ENCODE measurements around the gene MED12L. TPM values are rescaled to one million over a fixed set of nuclear protein-coding genes. Genes with fewer than 3 reads are reported as not detected.
"Not testable (repeated sequence)": the region's sequence is repeated elsewhere in the genome, so short reads cannot be mapped to it uniquely, and the experiment has no call there.

The MED12L gene
- total RNA-seq (1 to 10 TPM in 1 of 4 donors, under 1 TPM in 3; 0.65 to 1.2 (median 0.77) TPM), polyA plus RNA-seq (0.25 TPM)
- long read RNA-seq, donor 1 = 0 reads
- long read RNA-seq, donor 2 = 0 reads
- long read RNA-seq, donor 3 = 0 reads
- long read RNA-seq, donor 4 = 0 reads

- WGBS = under 1% methylated on average over 84 of the region's 84 CpGs
- no peaks in the 10 kb centered on the region for H3K4me1 ChIP-seq (ENCODE audit: control insufficient read depth, insufficient read depth, low read length)
- H3K4me3 ChIP-seq (ENCODE audit: low read length) = peak within 1 kb of the TSS; percentile 93
- no peaks in the 10 kb centered on the region for H3K9me3 ChIP-seq (ENCODE audit: control insufficient read depth, low read length)
- intact Hi-C loops (cut with DNase I) = no loop called here
- H3K27ac ChIP-seq (ENCODE audit: low read length) = no peak within 1 kb of the TSS
- H3K27me3 ChIP-seq (ENCODE audit: control insufficient read depth, insufficient read depth) = no peaks in the 10 kb centered on the region
- DNase-seq (peak; percentile 75 to 89 (median 88)), ATAC-seq (peak; percentile 91 to 93)
Measured at GRCh38 chr3:151085227-151085888, at the start of gene MED12L. TSS of gene MED12L (plus strand) at chr3:151085664. CDS start at chr3:151086927, 1,263 bp downstream.

GRCh38 chr3:151037746-151038477, 47.6 kb upstream of the MED12L start:
- 29% methylated on average over 4 of the region's 4 CpGs for WGBS
- H3K9me3 ChIP-seq (ENCODE audit: control insufficient read depth, low read length) = no peaks in the 10 kb centered on the region
- intact Hi-C loops (cut with DNase I) = no loop called here
- H3K27me3 ChIP-seq (ENCODE audit: control insufficient read depth, insufficient read depth) = no peaks in the 10 kb centered on the region
- DNase-seq = peak in 2 of 3 donors; percentile 47 to 57
- no peak overlapping the region for H3K27ac ChIP-seq (ENCODE audit: low read length)
- no peaks in the 10 kb centered on the region for H3K4me1 ChIP-seq (ENCODE audit: control insufficient read depth, insufficient read depth, low read length)
- ATAC-seq = peak; percentile 41 to 68
- no peak overlapping the region for H3K4me3 ChIP-seq (ENCODE audit: low read length)

- H3K27me3 ChIP-seq (ENCODE audit: control insufficient read depth, insufficient read depth) = no peaks in the 10 kb centered on the region
- no peak for ATAC-seq
- no peak overlapping the region for H3K27ac ChIP-seq (ENCODE audit: low read length)
- intact Hi-C loops (cut with DNase I) = no loop called here
- DNase-seq = no peak
- H3K4me1 ChIP-seq (ENCODE audit: control insufficient read depth, insufficient read depth, low read length) = no peaks in the 10 kb centered on the region
- H3K4me3 ChIP-seq (ENCODE audit: low read length) = no peak overlapping the region
- H3K9me3 ChIP-seq (ENCODE audit: control insufficient read depth, low read length) = no peaks in the 10 kb centered on the region
- WGBS = 93% methylated on average over 1 of the region's 1 CpG
Measured at GRCh38 chr3:151044706-151045105, 40.8 kb upstream of the MED12L start.

GRCh38 chr3:151047636-151048035, 37.8 kb upstream of the MED12L start:
- no peak overlapping the region for H3K4me3 ChIP-seq (ENCODE audit: low read length)
- intact Hi-C loops (cut with DNase I) = no loop called here
- no peaks in the 10 kb centered on the region for H3K4me1 ChIP-seq (ENCODE audit: control insufficient read depth, insufficient read depth, low read length)
- ATAC-seq (no peak), DNase-seq (no peak)
- H3K27ac ChIP-seq (ENCODE audit: low read length) = no peak overlapping the region
- no peaks in the 10 kb centered on the region for H3K27me3 ChIP-seq (ENCODE audit: control insufficient read depth, insufficient read depth)
- no peaks in the 10 kb centered on the region for H3K9me3 ChIP-seq (ENCODE audit: control insufficient read depth, low read length)

GRCh38 chr3:151051533-151051932, 33.9 kb upstream of the MED12L start:
- H3K9me3 ChIP-seq (ENCODE audit: control insufficient read depth, low read length) = no peaks in the 10 kb centered on the region
- no peaks in the 10 kb centered on the region for H3K4me1 ChIP-seq (ENCODE audit: control insufficient read depth, insufficient read depth, low read length)
- no peak overlapping the region for H3K4me3 ChIP-seq (ENCODE audit: low read length)
- no peak for ATAC-seq
- no peak overlapping the region for H3K27ac ChIP-seq (ENCODE audit: low read length)
- H3K27me3 ChIP-seq (ENCODE audit: control insufficient read depth, insufficient read depth) = no peaks in the 10 kb centered on the region
- no peak for DNase-seq
- intact Hi-C loops (cut with DNase I) = no loop called here
- WGBS = 95% methylated on average over 1 of the region's 1 CpG

- Histone ChIP-seq H3K4me1 (ENCODE audit: control insufficient read depth, insufficient read depth, low read length) (no peaks in the 10 kb centered on the region), H3K9me3 (ENCODE audit: control insufficient read depth, low read length) (no peaks in the 10 kb centered on the region), H3K27ac (ENCODE audit: low read length) (no peak overlapping the region), H3K4me3 (ENCODE audit: low read length) (no peak overlapping the region), H3K27me3 (ENCODE audit: control insufficient read depth, insufficient read depth) (no peaks in the 10 kb centered on the region)
- intact Hi-C loops (cut with DNase I) = no loop called here
- WGBS = 90% methylated on average over 4 of the region's 4 CpGs
- ATAC-seq (no peak), DNase-seq (no peak)
Measured at GRCh38 chr3:151052346-151052745, 33.1 kb upstream of the MED12L start.

GRCh38 chr3:151052756-151053155, 32.7 kb upstream of the MED12L start:
- H3K27me3 ChIP-seq (ENCODE audit: control insufficient read depth, insufficient read depth) = no peaks in the 10 kb centered on the region
- H3K4me1 ChIP-seq (ENCODE audit: control insufficient read depth, insufficient read depth, low read length) = no peaks in the 10 kb centered on the region
- H3K4me3 ChIP-seq (ENCODE audit: low read length) = no peak overlapping the region
- no peak for DNase-seq
- intact Hi-C loops (cut with DNase I) = no loop called here
- no peak overlapping the region for H3K27ac ChIP-seq (ENCODE audit: low read length)
- H3K9me3 ChIP-seq (ENCODE audit: control insufficient read depth, low read length) = no peaks in the 10 kb centered on the region
- WGBS = 80% methylated on average over 3 of the region's 3 CpGs
- ATAC-seq = no peak

GRCh38 chr3:151058740-151059139, 26.7 kb upstream of the MED12L start:
- Histone ChIP-seq H3K4me3 (ENCODE audit: low read length) (no peak overlapping the region), H3K27me3 (ENCODE audit: control insufficient read depth, insufficient read depth) (no peaks in the 10 kb centered on the region), H3K27ac (ENCODE audit: low read length) (no peak overlapping the region), H3K4me1 (ENCODE audit: control insufficient read depth, insufficient read depth, low read length) (no peaks in the 10 kb centered on the region), H3K9me3 (ENCODE audit: control insufficient read depth, low read length) (no peaks in the 10 kb centered on the region)
- DNase-seq (no peak), ATAC-seq (no peak)
- WGBS = 71% methylated on average over 7 of the region's 7 CpGs
- intact Hi-C loops (cut with DNase I) = no loop called here

- no peaks in the 10 kb centered on the region for H3K4me1 ChIP-seq (ENCODE audit: control insufficient read depth, insufficient read depth, low read length)
- no peak for ATAC-seq
- H3K4me3 ChIP-seq (ENCODE audit: low read length) = no peak overlapping the region
- DNase-seq = no peak
- H3K27ac ChIP-seq (ENCODE audit: low read length) = no peak overlapping the region
- 21% methylated on average over 1 of the region's 1 CpG for WGBS
- H3K9me3 ChIP-seq (ENCODE audit: control insufficient read depth, low read length) = no peaks in the 10 kb centered on the region
- intact Hi-C loops (cut with DNase I) = no loop called here
- no peaks in the 10 kb centered on the region for H3K27me3 ChIP-seq (ENCODE audit: control insufficient read depth, insufficient read depth)
Measured at GRCh38 chr3:151062611-151063010, 22.9 kb upstream of the MED12L start.

- no peaks in the 10 kb centered on the region for H3K27me3 ChIP-seq (ENCODE audit: control insufficient read depth, insufficient read depth)
- DNase-seq (no peak), ATAC-seq (no peak)
- H3K4me1 ChIP-seq (ENCODE audit: control insufficient read depth, insufficient read depth, low read length) = no peaks in the 10 kb centered on the region
- 66% methylated on average over 2 of the region's 2 CpGs for WGBS
- intact Hi-C loops (cut with DNase I) = no loop called here
- no peak overlapping the region for H3K27ac ChIP-seq (ENCODE audit: low read length)
- H3K9me3 ChIP-seq (ENCODE audit: control insufficient read depth, low read length) = no peaks in the 10 kb centered on the region
- H3K4me3 ChIP-seq (ENCODE audit: low read length) = no peak overlapping the region
Measured at GRCh38 chr3:151067158-151067557, 18.3 kb upstream of the MED12L start.

GRCh38 chr3:151072842-151073241, 12.6 kb upstream of the MED12L start:
- DNase-seq; H3K4me1 ChIP-seq (ENCODE audit: control insufficient read depth, insufficient read depth, low read length); H3K27me3 ChIP-seq (ENCODE audit: control insufficient read depth, insufficient read depth); H3K9me3 ChIP-seq (ENCODE audit: control insufficient read depth, low read length); ATAC-seq; H3K4me3 ChIP-seq (ENCODE audit: low read length); intact Hi-C loops (cut with DNase I); H3K27ac ChIP-seq (ENCODE audit: low read length): not testable (repeated sequence)
- WGBS = 87% methylated on average over 7 of the region's 7 CpGs

Measured in right cardiac atrium (tissue), 5 donors.